A673 (cell line): ENCODE results near the gene PCDHGA5. TPM values are rescaled to one million over a fixed set of nuclear protein-coding genes. Genes with fewer than 3 reads are reported as not detected.
A peak's percentile ranks its signal among the peaks of the same experiment; 100 is the strongest.
"Not testable (repeated sequence)": the region's sequence is repeated elsewhere in the genome, so short reads cannot be mapped to it uniquely, and the experiment has no call there.

Source experiments
- BruUV-seq: library from RNA; stranded (reverse); fragments of 400-500 nt; replicated peaks from 2 replicates; lab custom pipeline; 2021; lab: Mats Ljungman, UMichigan
- CTCF ChIA-PET: fragments of 300-600 bp; sonication (Branson Sonifier 250); formaldehyde crosslinking; loops from one replicate; lab custom pipeline; 2022; ENCODE audit warnings: antibody characterized with exemption; lab: Charles Lee
- POLR2A ChIA-PET: fragments of 300-600 bp; sonication (Branson Sonifier 250); formaldehyde crosslinking; loops from one replicate; lab custom pipeline; 2022; ENCODE audit warnings: antibody characterized with exemption; ENCODE audit not compliant: low non-redundant PET; lab: Charles Lee
- DNase-seq: peaks from one replicate; pipeline ENCODE4 v3.0.0-alpha.2; 2015; ENCODE audit warnings: low spot score
- H3K27ac ChIP-seq: fragments of 200-600 bp; sonication (generic); 2 replicates; pipeline ENCODE4 v1.5.1; 2016; ENCODE audit warnings: mixed run types, low read depth, mild to moderate bottlenecking, mixed read lengths, antibody characterized with exemption, low read length; ENCODE audit not compliant: poor library complexity, severe bottlenecking
- H3K27me3 ChIP-seq: fragments of 200-600 bp; sonication (generic); replicated peaks from 2 replicates; pipeline ENCODE4 v1.6.1; 2017; ENCODE audit warnings: mixed run types, low read depth, mild to moderate bottlenecking, mixed read lengths, antibody characterized with exemption, low read length; ENCODE audit not compliant: insufficient read depth, poor library complexity
- H3K36me3 ChIP-seq: fragments of 200-600 bp; sonication (generic); 2 replicates; pipeline ENCODE4 v1.6.1; 2016; ENCODE audit warnings: mixed run types, mild to moderate bottlenecking, mixed read lengths, antibody characterized with exemption, low read length; ENCODE audit not compliant: insufficient read depth, poor library complexity, severe bottlenecking
- H3K4me1 ChIP-seq: fragments of 200-600 bp; sonication (generic); 2 replicates; pipeline ENCODE4 v1.6.1; 2017; ENCODE audit warnings: mixed run types, mild to moderate bottlenecking, mixed read lengths, antibody characterized with exemption, low read length; ENCODE audit not compliant: insufficient read depth, poor library complexity, severe bottlenecking
- H3K4me3 ChIP-seq: fragments of 200-600 bp; sonication (generic); 2 replicates; pipeline ENCODE4 v1.5.1; 2016; ENCODE audit warnings: low read depth, mixed run types, mild to moderate bottlenecking, mixed read lengths, low read length; ENCODE audit not compliant: poor library complexity, severe bottlenecking
- H3K9me3 ChIP-seq: fragments of 200-600 bp; sonication (generic); 2 replicates; pipeline ENCODE4 v1.6.1; 2016; ENCODE audit warnings: mixed run types, low read depth, mild to moderate bottlenecking, mixed read lengths, antibody characterized with exemption, low read length; ENCODE audit not compliant: poor library complexity, severe bottlenecking
- CTCF ChIP-seq: fragments of 300-800, 200-600 bp; sonication (generic); conservative IDR thresholded peaks from 2 replicates; pipeline ENCODE4 v1.5.1; 2017; ENCODE audit warnings: low read depth, mild to moderate bottlenecking, antibody characterized with exemption, low read length, moderate library complexity, mixed read lengths
- EZH2 ChIP-seq: fragments of 200-600 bp; sonication (generic); IDR thresholded peaks from 2 replicates; pipeline ENCODE4 v1.6.1; 2017; ENCODE audit warnings: borderline replicate concordance, low read depth, mild to moderate bottlenecking, mixed read lengths, antibody characterized with exemption, low read length; ENCODE audit not compliant: poor library complexity, severe bottlenecking
- intact Hi-C: fragments of 100-400 bp; cut with micrococcal nuclease; formaldehyde crosslinking; loops from one replicate; pipeline ENCODE4 v1.10.0; 2022; ENCODE audit not compliant: unreplicated experiment
- total RNA-seq: library from RNA; stranded (reverse); gene quantifications from 2 replicates; pipeline ENCODE4 v1.2.3, GENCODE V29; 2021

The PCDHGA5 gene
- total RNA-seq, 1 experiment from 2014 or later, result 2.6 TPM

GRCh38 chr5:141411575-141411974 lies 47.6 kb downstream of the PCDHGA5 start:
- H3K9me3 ChIP-seq, result peaks cover 80% of the 10 kb centered on the region
- intact Hi-C loops, result no loop called here
- no peak for TF ChIP-seq CTCF
- no peak for TF ChIP-seq EZH2
- ChIA-PET POLR2A (no interaction called here), CTCF (no interaction called here)
- no peaks in the 10 kb centered on the region for H3K27me3 ChIP-seq
- no peaks in the 10 kb centered on the region for H3K4me1 ChIP-seq
- H3K4me3 ChIP-seq, result no peak overlapping the region
- DNase-seq, result no peak
- H3K36me3 ChIP-seq, result peaks cover 51% of the 10 kb centered on the region
- no TSS peak for BruUV-seq
- no peak overlapping the region for H3K27ac ChIP-seq

- TF ChIP-seq EZH2 (no peak), CTCF (peak; percentile 25; the same call in 1 of the 2 replicates)
- peak; percentile 37 for DNase-seq
- Histone ChIP-seq H3K4me1 (no peaks in the 10 kb centered on the region), H3K27ac (no peak within 1 kb of the TSS), H3K27me3 (no peaks in the 10 kb centered on the region), H3K9me3 (peaks cover 81% of the 10 kb centered on the region), H3K4me3 (no peak within 1 kb of the TSS), H3K36me3 (peaks cover 38% of the 10 kb centered on the region)
- ChIA-PET CTCF (no interaction called here), POLR2A (no interaction called here)
- intact Hi-C loops, result no loop called here
- no TSS peak for BruUV-seq
These were observed 49.0 kb downstream of the PCDHGA5 start, which contains the start of gene PCDHGA10 for GRCh38 chr5:141412854-141413539. TSS of gene PCDHGA10 (plus strand) at chr5:141412987. CDS start at chr5:141413176, 189 bp downstream.

- no peak for TF ChIP-seq EZH2
- no peak for TF ChIP-seq CTCF
- Histone ChIP-seq H3K4me3 (no peak overlapping the region), H3K36me3 (peaks cover 37% of the 10 kb centered on the region), H3K27ac (no peak overlapping the region), H3K4me1 (no peaks in the 10 kb centered on the region), H3K27me3 (no peaks in the 10 kb centered on the region), H3K9me3 (peaks cover 83% of the 10 kb centered on the region)
- intact Hi-C loops, result no loop called here
- ChIA-PET POLR2A (no interaction called here), CTCF (no interaction called here)
- no TSS peak for BruUV-seq
- DNase-seq, result no peak
These were observed 49.6 kb downstream of the PCDHGA5 start for GRCh38 chr5:141413540-141414069.

- H3K4me1 ChIP-seq, H3K4me3 ChIP-seq, H3K27me3 ChIP-seq, H3K27ac ChIP-seq, DNase-seq, POLR2A ChIA-PET, CTCF ChIA-PET, BruUV-seq, intact Hi-C loops: not testable (repeated sequence)
- H3K36me3 ChIP-seq, result peaks cover 33% of the 10 kb centered on the region
- H3K9me3 ChIP-seq, result peaks cover 82% of the 10 kb centered on the region
These were observed 50.7 kb downstream of the PCDHGA5 start for GRCh38 chr5:141414548-141415274.

GRCh38 chr5:141415275-141415618 lies 51.3 kb downstream of the PCDHGA5 start:
- H3K27me3 ChIP-seq, H3K4me1 ChIP-seq, DNase-seq, POLR2A ChIA-PET, H3K27ac ChIP-seq, intact Hi-C loops, BruUV-seq, H3K4me3 ChIP-seq: not testable (repeated sequence)
- CTCF ChIA-PET, result interaction anchor here (0.7 kb wide), 1 partner anchor 146 kb away, joined by 4 read pairs; no protein-coding TSS in a partner anchor
- peaks cover 32% of the 10 kb centered on the region for H3K36me3 ChIP-seq
- H3K9me3 ChIP-seq, result peaks cover 82% of the 10 kb centered on the region
